Subcutaneous adipose tissue (tissue), 4 donors: ENCODE measurements around the gene SLIT1. TPM values are rescaled to one million over a fixed set of nuclear protein-coding genes. Genes with fewer than 3 reads are reported as not detected.

Experiments
- total RNA-seq, 4 donors: library from RNA; depleted of rRNA; stranded (reverse); fragments of >200 nt; gene quantifications; one replicate each; pipeline ENCODE4 v1.1.0, GENCODE V29; 2016
- TF ChIP-seq, protein P1 (sequence below): fragments of 450-650 bp; IDR thresholded peaks from one replicate; pipeline ENCODE4 v1.5.1; 2016; ENCODE audit warnings: low read depth, mild to moderate bottlenecking, control low read depth, antibody characterized with exemption, moderate library complexity

SLIT1 gene
- total RNA-seq, 4 donors from 2014 or later, result 0.19 to 0.44 (median 0.33) TPM; not detected in 1

DNA sequence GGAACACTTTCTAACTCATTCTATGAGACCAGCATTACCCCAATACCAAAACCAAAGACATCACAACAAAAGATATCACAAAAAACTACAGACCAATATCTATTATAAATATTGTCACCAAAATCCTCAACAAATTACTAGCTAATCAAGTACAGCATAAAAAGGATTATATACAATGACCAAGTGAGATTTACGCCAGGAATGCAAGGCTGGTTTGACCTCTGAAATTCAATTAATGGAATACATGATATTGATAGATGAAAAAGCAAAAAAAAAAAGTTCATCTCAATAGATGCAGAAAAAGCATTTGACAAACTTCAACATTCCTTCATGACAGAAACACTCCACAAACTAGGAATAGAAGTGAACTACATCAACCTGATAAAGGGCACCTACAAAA, 178.3 kb downstream of the SLIT1 start:
- TF ChIP-seq, protein P1, sequence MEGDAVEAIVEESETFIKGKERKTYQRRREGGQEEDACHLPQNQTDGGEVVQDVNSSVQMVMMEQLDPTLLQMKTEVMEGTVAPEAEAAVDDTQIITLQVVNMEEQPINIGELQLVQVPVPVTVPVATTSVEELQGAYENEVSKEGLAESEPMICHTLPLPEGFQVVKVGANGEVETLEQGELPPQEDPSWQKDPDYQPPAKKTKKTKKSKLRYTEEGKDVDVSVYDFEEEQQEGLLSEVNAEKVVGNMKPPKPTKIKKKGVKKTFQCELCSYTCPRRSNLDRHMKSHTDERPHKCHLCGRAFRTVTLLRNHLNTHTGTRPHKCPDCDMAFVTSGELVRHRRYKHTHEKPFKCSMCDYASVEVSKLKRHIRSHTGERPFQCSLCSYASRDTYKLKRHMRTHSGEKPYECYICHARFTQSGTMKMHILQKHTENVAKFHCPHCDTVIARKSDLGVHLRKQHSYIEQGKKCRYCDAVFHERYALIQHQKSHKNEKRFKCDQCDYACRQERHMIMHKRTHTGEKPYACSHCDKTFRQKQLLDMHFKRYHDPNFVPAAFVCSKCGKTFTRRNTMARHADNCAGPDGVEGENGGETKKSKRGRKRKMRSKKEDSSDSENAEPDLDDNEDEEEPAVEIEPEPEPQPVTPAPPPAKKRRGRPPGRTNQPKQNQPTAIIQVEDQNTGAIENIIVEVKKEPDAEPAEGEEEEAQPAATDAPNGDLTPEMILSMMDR, result no peak

DNA sequence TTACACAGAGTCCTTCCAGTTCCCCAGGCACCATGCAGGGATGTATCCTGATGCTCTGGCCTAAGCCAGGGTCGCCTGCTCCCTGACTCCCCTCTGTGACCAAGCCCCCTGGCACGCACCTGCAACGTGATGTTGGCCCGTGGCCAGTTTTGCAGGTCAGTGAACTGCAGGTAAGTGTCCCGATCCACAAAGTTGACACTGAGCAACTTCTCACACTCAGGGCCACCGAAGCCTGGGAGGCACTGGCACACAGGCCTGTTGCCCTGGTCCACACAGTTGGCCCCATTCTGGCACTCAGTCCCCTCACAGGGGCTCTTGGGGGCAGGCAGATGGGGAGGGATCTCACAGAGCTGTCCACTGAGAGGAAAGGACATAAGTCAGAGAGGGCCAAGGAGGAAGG, 179.4 kb downstream of the SLIT1 start:
- TF ChIP-seq, protein P1, result no peak

DNA sequence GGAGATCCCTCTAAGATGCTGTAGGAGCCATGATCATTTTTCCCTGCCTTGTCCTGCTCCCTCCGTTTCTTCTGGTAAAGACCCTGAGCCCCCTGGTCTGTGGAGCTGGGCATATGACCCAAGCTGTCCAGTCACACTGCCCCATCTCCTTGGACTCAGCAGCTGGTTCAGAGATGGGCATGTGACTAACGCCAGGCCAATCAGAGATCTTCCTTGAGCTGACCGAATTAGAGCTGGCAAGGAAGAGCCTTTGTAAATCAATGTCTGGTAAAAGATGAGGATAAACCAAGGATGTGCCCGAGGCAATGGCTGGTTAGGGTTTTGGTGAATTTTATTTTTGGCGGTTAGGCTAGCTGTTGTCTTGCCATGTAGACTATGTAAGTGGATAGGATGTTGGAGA, 180.4 kb downstream of the SLIT1 start:
- TF ChIP-seq, protein P1, result no peak

DNA sequence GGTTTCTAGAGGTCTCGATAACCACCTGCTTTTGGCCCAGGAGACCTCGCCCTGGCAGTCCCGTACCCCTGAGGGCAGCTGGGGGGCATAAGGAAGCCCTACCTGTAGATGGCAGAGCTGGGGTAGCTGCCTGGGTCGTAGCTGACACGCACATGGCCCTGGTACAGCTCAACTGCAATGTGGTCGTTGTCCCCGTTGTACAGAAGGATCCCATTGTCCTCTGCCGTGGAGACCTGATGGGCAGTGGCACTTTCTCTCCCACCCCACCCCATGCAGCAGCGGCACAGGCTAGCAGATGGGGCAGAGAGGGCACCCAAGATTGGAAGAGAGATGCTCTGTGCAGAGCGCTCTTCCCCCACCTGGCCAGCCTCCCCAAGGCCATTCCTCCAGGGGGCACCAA, 181.2 kb downstream of the SLIT1 start:
- TF ChIP-seq, protein P1, result no peak

DNA sequence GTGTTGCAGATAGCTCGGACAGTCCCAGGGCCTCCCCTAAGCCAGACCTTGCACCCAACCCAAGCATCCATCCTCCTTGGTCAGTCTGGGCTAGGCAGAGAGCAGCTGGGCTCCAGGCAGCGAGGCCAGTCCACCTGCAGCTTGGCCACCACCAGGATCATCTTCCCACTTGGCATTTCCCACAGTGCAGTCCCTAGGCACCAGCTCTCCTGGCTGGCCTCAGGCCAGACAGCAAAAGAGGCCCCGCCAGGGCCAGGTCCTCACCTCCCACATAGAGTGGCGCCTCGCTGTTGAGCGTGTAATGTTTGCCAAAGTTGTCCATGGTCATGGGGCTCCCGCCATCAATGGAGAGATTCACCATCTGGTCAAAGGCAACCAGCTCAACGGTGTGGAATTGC, 182.0 kb downstream of the SLIT1 start:
- TF ChIP-seq, protein P1, result no peak

DNA sequence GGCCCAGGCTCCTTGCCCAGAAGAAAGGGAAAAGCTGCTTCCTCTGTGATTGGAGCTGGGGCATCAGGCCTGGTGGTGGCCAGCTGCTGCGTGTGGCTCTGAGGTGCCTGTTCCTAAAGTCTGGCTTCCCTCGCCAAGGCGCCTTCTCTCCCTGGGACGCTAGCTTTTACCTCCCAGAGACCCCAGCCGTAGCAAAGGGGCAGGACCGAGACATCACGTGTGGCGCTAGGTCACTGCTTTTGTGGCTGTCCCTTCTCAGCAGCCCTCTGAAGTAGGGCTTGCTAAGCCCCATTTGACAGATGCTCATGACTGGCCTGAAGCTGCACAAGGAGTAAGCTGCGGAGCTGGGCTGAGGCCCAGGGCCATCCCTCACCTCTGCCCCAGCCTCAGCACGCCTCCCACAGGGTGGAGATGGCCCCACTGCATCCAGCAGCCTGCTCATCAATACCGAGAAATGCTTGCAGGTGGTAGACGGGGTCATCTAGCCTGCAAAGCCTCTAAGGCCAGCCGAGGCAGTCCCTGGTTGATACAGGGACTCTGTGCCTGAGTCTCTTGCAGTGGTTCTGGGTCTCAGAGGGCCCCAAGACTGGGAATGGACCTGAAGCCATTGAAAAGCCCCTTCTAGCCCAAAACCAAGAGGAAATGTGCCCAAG, 182.5 kb downstream of the SLIT1 start:
- TF ChIP-seq, protein P1, result no peak

DNA sequence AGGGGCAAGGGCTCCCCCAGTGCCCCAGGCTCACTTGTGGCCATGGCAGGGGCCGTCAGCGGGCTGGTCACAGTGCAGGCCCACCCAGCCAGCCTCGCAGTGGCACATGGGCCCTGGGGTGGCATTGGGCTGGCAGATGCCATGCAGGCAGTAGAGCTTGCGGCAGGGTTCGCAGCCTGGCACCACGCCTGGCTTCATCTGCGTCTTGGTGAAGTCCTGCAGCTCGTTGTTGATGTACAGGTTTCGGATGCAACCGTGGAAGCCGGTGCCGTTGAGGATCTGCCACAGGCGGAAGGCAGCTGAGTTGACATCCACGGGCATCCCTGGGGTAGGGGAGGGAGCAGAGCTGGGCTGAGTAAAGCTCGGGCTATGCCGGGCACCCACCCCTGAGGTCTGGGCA, 183.1 kb downstream of the SLIT1 start:
- TF ChIP-seq, protein P1, result no peak
